OCI-LY7 (cell line): ENCODE data around the gene NR2F2.

Experiments
- CTCF ChIP-seq: fragments of 200-600 bp; sonication (generic); conservative IDR thresholded peaks from 2 replicates; pipeline ENCODE4 v1.5.1; 2014; ENCODE audit warnings: mild to moderate bottlenecking, antibody characterized with exemption, low read length, moderate library complexity, mixed read lengths
- EZH2phosphoT487 ChIP-seq: fragments of 200-600 bp; sonication (generic); IDR thresholded peaks from 2 replicates; pipeline ENCODE4 v1.6.1; 2018; ENCODE audit warnings: low read depth, borderline replicate concordance, mild to moderate bottlenecking, mixed run types, antibody characterized with exemption, low read length, moderate library complexity, mixed read lengths

GRCh38 chr15:96328181-96328876 lies 2.2 kb upstream of the NR2F2 start:
- TF ChIP-seq CTCF (no peak), EZH2phosphoT487 (no peak)
